ENCODE measurements around the gene SCRT2.
"Not testable (repeated sequence)": the region's sequence is repeated elsewhere in the genome, so short reads cannot be mapped to it uniquely, and the experiment has no call there.

The SCRT2 gene

GRCh38 chr20:642398-643174 is 33.0 kb downstream of the SCRT2 start:
- Histone ChIP-seq H3K27me3 (ENCODE audit: insufficient read depth, low read depth) (no peaks in the 10 kb centered on the region), H3K4me3 (IDR thresholded peaks at IDR 0.05; ENCODE audit: insufficient read depth, low read depth, low read length) (no peak overlapping the region), H3K79me2 (ENCODE audit: insufficient read depth, low read depth) (no peaks in the 10 kb centered on the region), H3K4me2 (no peak overlapping the region), H3K36me3 (ENCODE audit: insufficient read depth) (no peaks in the 10 kb centered on the region), H3K9ac (no peak overlapping the region), H2AFZ (ENCODE audit: low read depth) (no peak overlapping the region), H3K4me1 (ENCODE audit: low read depth, poor library complexity, severe bottlenecking) (peaks cover 11% of the 10 kb centered on the region), H3K27ac (no peak overlapping the region), H4K20me1 (ENCODE audit: insufficient read depth) (no peaks in the 10 kb centered on the region)
- no peak for TF ChIP-seq CTCF (conservative IDR thresholded peaks at IDR 0.05; ENCODE audit: low read depth, low read length)

GRCh38 chr20:642013-642397 is 33.6 kb downstream of the SCRT2 start:
- not testable (repeated sequence) for H2AFZ ChIP-seq (ENCODE audit: low read depth); H3K27me3 ChIP-seq (ENCODE audit: insufficient read depth, low read depth); H3K4me2 ChIP-seq; H3K36me3 ChIP-seq (ENCODE audit: insufficient read depth); H3K27ac ChIP-seq; H4K20me1 ChIP-seq (ENCODE audit: insufficient read depth); H3K4me3 ChIP-seq (IDR thresholded peaks at IDR 0.05; ENCODE audit: insufficient read depth, low read depth, low read length); H3K79me2 ChIP-seq (ENCODE audit: insufficient read depth, low read depth); H3K9ac ChIP-seq
- peaks cover 11% of the 10 kb centered on the region for H3K4me1 ChIP-seq (ENCODE audit: low read depth, poor library complexity, severe bottlenecking)

- no peaks in the 10 kb centered on the region for H4K20me1 ChIP-seq (ENCODE audit: insufficient read depth)
- no peaks in the 10 kb centered on the region for H3K27me3 ChIP-seq (ENCODE audit: insufficient read depth, low read depth)
- H3K4me1 ChIP-seq (ENCODE audit: low read depth, poor library complexity, severe bottlenecking), result peaks cover 11% of the 10 kb centered on the region
- H2AFZ ChIP-seq (ENCODE audit: low read depth), result no peak overlapping the region
- H3K36me3 ChIP-seq (ENCODE audit: insufficient read depth), result no peaks in the 10 kb centered on the region
- H3K27ac ChIP-seq, result no peak overlapping the region
- no peak for TF ChIP-seq CTCF (conservative IDR thresholded peaks at IDR 0.05; ENCODE audit: low read depth, low read length)
- no peak overlapping the region for H3K4me3 ChIP-seq (IDR thresholded peaks at IDR 0.05; ENCODE audit: insufficient read depth, low read depth, low read length)
- H3K79me2 ChIP-seq (ENCODE audit: insufficient read depth, low read depth), result no peaks in the 10 kb centered on the region
- H3K4me2 ChIP-seq, result no peak overlapping the region
- H3K9ac ChIP-seq, result no peak overlapping the region
These were observed 34.1 kb downstream of the SCRT2 start for GRCh38 chr20:641516-641875.

GRCh38 chr20:640674-641515 is 34.7 kb downstream of the SCRT2 start:
- Histone ChIP-seq H4K20me1 (ENCODE audit: insufficient read depth) (no peaks in the 10 kb centered on the region), H3K79me2 (ENCODE audit: insufficient read depth, low read depth) (no peaks in the 10 kb centered on the region), H3K27me3 (ENCODE audit: insufficient read depth, low read depth) (no peaks in the 10 kb centered on the region), H3K4me3 (IDR thresholded peaks at IDR 0.05; ENCODE audit: insufficient read depth, low read depth, low read length) (no peak overlapping the region), H3K4me2 (no peak overlapping the region), H3K36me3 (ENCODE audit: insufficient read depth) (no peaks in the 10 kb centered on the region), H3K9ac (no peak overlapping the region), H3K4me1 (ENCODE audit: low read depth, poor library complexity, severe bottlenecking) (peaks cover 11% of the 10 kb centered on the region), H3K27ac (no peak overlapping the region), H2AFZ (ENCODE audit: low read depth) (no peak overlapping the region)
- TF ChIP-seq CTCF (conservative IDR thresholded peaks at IDR 0.05; ENCODE audit: low read depth, low read length), result no peak

GRCh38 chr20:638579-638978 is 37.0 kb downstream of the SCRT2 start:
- Histone ChIP-seq H3K4me2 (no peak overlapping the region), H3K79me2 (ENCODE audit: insufficient read depth, low read depth) (no peaks in the 10 kb centered on the region), H3K27me3 (ENCODE audit: insufficient read depth, low read depth) (no peaks in the 10 kb centered on the region), H3K36me3 (ENCODE audit: insufficient read depth) (no peaks in the 10 kb centered on the region), H3K9ac (no peak overlapping the region), H3K4me1 (ENCODE audit: low read depth, poor library complexity, severe bottlenecking) (no peaks in the 10 kb centered on the region), H2AFZ (ENCODE audit: low read depth) (no peak overlapping the region), H4K20me1 (ENCODE audit: insufficient read depth) (no peaks in the 10 kb centered on the region), H3K4me3 (IDR thresholded peaks at IDR 0.05; ENCODE audit: insufficient read depth, low read depth, low read length) (no peak overlapping the region), H3K27ac (no peak overlapping the region)
- no peak for TF ChIP-seq CTCF (conservative IDR thresholded peaks at IDR 0.05; ENCODE audit: low read depth, low read length)

Data from KMS-11 (cell line).